HepG2 (cell line): ENCODE measurements around the gene TAT. TPM values are rescaled to one million over a fixed set of nuclear protein-coding genes. Genes with fewer than 3 reads are reported as not detected.

Experiments used
- ARNT ChIP-seq: fragments of 450-650 bp; IDR thresholded peaks from 2 replicates; pipeline ENCODE4 v1.6.1; 2017
- CREM ChIP-seq, 2 experiments: sonication (generic) in 1 of 2; formaldehyde crosslinking in 1 of 2; IDR thresholded peaks; 2 replicates each; pipeline versions ENCODE4 v1.4.0 to v1.6.1; 2016 to 2020; ENCODE audit warnings: antibody characterized with exemption in 1 of 2, mild to moderate bottlenecking in 1 of 2, missing genetic modification reagents in 1 of 2
- ESRRA ChIP-seq: sonication (generic); formaldehyde crosslinking; IDR thresholded peaks from 2 replicates; pipeline ENCODE4 v1.5.1; 2020; ENCODE audit warnings: mild to moderate bottlenecking, low read depth, missing genetic modification reagents
- IRX3 ChIP-seq: sonication (generic); formaldehyde crosslinking; IDR thresholded peaks from 2 replicates; pipeline ENCODE4 v1.8.1; 2023; ENCODE audit warnings: mild to moderate bottlenecking, low read depth, missing genetic modification reagents, borderline replicate concordance
- NFE2L1 ChIP-seq: sonication (generic); formaldehyde crosslinking; IDR thresholded peaks from 2 replicates; pipeline ENCODE4 v1.4.0; 2020; ENCODE audit warnings: missing genetic modification reagents, mild to moderate bottlenecking, borderline replicate concordance
- PPARG ChIP-seq: conservative IDR thresholded peaks from 2 replicates; pipeline ENCODE4 v1.6.1; 2016; ENCODE audit warnings: missing biosample characterization, missing genetic modification reagents
- PTBP1 ChIP-seq: fragments of 200-400 bp; formaldehyde crosslinking; IDR thresholded peaks from 2 replicates; pipeline ENCODE4 v1.6.1; 2018; ENCODE audit warnings: low read length, low read depth; ENCODE audit not compliant: poor library complexity, severe bottlenecking
- SOX13 ChIP-seq, 3 experiments: fragments of 450-650 bp in 1 of 3; sonication (generic) in 1 of 3; formaldehyde crosslinking in 1 of 3; IDR thresholded peaks in 2 of 3; conservative IDR thresholded peaks in 1 of 3; 2 replicates each; pipeline versions ENCODE4 v1.5.0 to v1.6.1; 2016 to 2020; ENCODE audit warnings: antibody characterized with exemption in 1 of 3, mild to moderate bottlenecking in 1 of 3, missing compliant biosample characterization in 1 of 3, missing genetic modification reagents in 1 of 3, moderate library complexity in 1 of 3
- SP140L ChIP-seq: sonication (generic); formaldehyde crosslinking; IDR thresholded peaks from 2 replicates; pipeline ENCODE4 v1.4.0; 2020; ENCODE audit warnings: missing genetic modification reagents, borderline replicate concordance
- SRF ChIP-seq: IDR thresholded peaks from 2 replicates; pipeline ENCODE4 v1.6.1; 2011; ENCODE audit warnings: mild to moderate bottlenecking, low read depth, low read length, moderate library complexity
- ZEB1 ChIP-seq: IDR thresholded peaks from 2 replicates; pipeline ENCODE4 v1.6.1; 2012; ENCODE audit warnings: mild to moderate bottlenecking, low read depth, inconsistent platforms; ENCODE audit not compliant: insufficient replicate concordance
- ZMYM2 ChIP-seq: sonication (generic); formaldehyde crosslinking; IDR thresholded peaks from 2 replicates; pipeline ENCODE4 v1.8.0; 2022; ENCODE audit warnings: mild to moderate bottlenecking, missing genetic modification reagents
- ZNF205 ChIP-seq: IDR thresholded peaks from 2 replicates; pipeline ENCODE4 v1.6.1; 2018; ENCODE audit warnings: missing biosample characterization, missing genetic modification reagents
- ZNF644 ChIP-seq: IDR thresholded peaks from 2 replicates; pipeline ENCODE4 v1.6.1; 2016; ENCODE audit warnings: low read depth
- polyA plus RNA-seq, 8 experiments: library from polyadenylated mRNA; depleted of rRNA in 3 of 8; stranded (reverse) in 7 of 8; unstranded in 1 of 8; fragments of >200 nt; fragmentation: Illumina TruSeq in 4 of 8; extraction: Trizol in 4 of 8; gene quantifications; 2 replicates each; pipeline versions ENCODE4 v1.2.1 to v1.2.3, GENCODE V29; 2011 to 2016; ENCODE audit warnings: low read depth in 4 of 8, missing spikeins in 1 of 8, mixed read lengths in 1 of 8; ENCODE audit not compliant: insufficient read depth in 1 of 8
- total RNA-seq, 5 experiments: library from RNA; depleted of rRNA; stranded (reverse); fragments of >200 nt; fragmentation: Illumina TruSeq; extraction: Trizol; gene quantifications; 2 replicates each; pipeline ENCODE4 v1.2.3, GENCODE V29; 2016; ENCODE audit warnings: low read depth in 1 of 5
- TF ChIP-seq, protein P1 (sequence below): sonication (generic); formaldehyde crosslinking; IDR thresholded peaks from 2 replicates; pipeline ENCODE4 v1.4.0; 2020; ENCODE audit warnings: mild to moderate bottlenecking, missing genetic modification reagents
- TF ChIP-seq, protein P2 (sequence below): sonication (generic); formaldehyde crosslinking; IDR thresholded peaks from 2 replicates; pipeline ENCODE4 v1.4.0; 2020; ENCODE audit warnings: missing genetic modification reagents

Gene TAT
- total and polyA plus RNA-seq, 2 of the 13 experiments (the other 11 are each of a cell fraction or from before 2014, with no cell fraction given), result 1.6 to 5.8 TPM

GRCh38 chr16:71623597-71623996 lies 46.7 kb upstream of the TAT start (continued):
- peak; percentile 28; the same call in 1 of the 2 replicates for TF ChIP-seq ESRRA (CRISPR knock-in tag)
- TF ChIP-seq CREM (IDR thresholded peaks at IDR 0.05), result no peak
- no peak for TF ChIP-seq CREM (CRISPR knock-in tag; IDR thresholded peaks at IDR 0.05)
- TF ChIP-seq ZEB1, result peak; percentile 71
- TF ChIP-seq SP140L (CRISPR knock-in tag), result no peak
- no peak for TF ChIP-seq SRF
- 0 out of 2 replicates have a peak, but pooled peaks have one; percentile 38 for TF ChIP-seq ZNF644 (CRISPR knock-in tag)
- TF ChIP-seq SOX13 (IDR thresholded peaks at IDR 0.05), result no peak
- peak in 1 of 2 experiments; percentile 60; a peak in 2 of 4 replicates for TF ChIP-seq SOX13 (CRISPR knock-in tag; conservative IDR thresholded peaks at IDR 0.05 in 1 of 2, IDR thresholded peaks at IDR 0.05 in 1 of 2)
- no peak for TF ChIP-seq ZNF205 (CRISPR knock-in tag)
- peak; percentile 24; the same call in 1 of the 2 replicates for TF ChIP-seq ZMYM2 (CRISPR knock-in tag)
- TF ChIP-seq, protein P1, sequence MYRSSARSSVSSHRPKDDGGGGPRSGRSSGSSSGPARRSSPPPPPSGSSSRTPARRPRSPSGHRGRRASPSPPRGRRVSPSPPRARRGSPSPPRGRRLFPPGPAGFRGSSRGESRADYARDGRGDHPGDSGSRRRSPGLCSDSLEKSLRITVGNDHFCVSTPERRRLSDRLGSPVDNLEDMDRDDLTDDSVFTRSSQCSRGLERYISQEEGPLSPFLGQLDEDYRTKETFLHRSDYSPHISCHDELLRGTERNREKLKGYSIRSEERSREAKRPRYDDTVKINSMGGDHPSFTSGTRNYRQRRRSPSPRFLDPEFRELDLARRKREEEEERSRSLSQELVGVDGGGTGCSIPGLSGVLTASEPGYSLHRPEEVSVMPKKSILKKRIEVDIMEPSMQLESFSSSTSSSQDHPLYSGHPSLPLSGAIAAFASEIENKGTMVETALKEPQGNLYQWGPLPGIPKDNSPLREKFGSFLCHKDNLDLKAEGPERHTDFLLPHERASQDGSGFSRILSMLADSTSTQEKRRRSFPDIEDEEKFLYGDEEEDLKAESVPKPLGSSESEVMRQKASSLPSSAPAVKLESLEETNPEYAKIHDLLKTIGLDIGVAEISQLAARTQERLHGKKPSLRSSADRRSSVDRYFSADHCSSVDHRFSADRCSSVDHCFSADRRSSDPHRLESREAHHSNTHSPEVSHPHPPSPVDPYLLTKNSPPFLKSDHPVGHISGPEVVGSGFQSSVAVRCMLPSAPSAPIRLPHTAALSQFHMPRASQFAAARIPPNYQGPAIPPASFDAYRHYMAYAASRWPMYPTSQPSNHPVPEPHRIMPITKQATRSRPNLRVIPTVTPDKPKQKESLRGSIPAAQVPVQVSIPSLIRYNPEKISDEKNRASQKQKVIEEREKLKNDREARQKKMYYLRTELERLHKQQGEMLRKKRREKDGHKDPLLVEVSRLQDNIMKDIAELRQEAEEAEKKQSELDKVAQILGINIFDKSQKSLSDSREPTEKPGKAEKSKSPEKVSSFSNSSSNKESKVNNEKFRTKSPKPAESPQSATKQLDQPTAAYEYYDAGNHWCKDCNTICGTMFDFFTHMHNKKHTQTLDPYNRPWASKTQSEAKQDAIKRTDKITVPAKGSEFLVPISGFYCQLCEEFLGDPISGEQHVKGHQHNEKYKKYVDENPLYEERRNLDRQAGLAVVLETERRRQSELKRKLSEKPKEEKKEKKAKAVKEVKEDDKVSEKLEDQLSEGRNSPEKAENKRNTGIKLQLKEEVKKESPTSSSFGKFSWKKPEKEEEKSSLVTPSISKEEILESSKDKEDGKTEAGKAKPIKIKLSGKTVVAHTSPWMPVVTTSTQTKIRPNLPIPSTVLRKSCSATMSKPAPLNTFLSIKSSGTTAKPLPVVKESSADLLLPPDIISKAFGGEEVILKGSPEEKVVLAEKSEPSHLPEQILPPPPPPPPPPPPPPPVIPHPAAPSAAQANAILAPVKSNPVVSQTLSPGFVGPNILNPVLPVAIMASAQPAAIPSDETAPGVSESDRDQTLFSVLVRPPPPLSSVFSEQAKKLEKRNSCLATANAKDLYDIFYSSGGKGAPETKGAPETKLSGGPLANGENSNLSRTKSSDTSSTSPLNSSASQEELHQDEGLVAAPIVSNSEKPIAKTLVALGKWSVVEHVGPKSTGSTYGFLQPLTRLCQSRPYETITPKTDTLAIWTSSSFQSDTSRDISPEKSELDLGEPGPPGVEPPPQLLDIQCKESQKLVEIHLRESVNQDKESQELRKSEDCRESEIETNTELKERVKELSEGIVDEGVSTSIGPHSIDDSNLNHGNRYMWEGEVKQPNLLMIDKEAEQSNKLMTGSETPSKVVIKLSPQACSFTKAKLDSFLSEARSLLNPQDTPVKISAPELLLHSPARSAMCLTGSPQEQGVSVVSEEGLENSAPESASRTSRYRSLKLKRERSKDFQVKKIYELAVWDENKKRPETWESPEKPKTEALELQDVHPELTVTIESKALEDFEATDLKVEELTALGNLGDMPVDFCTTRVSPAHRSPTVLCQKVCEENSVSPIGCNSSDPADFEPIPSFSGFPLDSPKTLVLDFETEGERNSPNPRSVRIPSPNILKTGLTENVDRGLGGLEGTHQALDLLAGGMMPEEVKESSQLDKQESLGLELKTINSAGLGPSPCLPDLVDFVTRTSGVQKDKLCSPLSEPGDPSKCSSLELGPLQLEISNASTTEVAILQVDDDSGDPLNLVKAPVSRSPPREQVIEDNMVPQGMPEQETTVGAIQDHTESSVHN (CRISPR knock-in tag), result no peak
- no peak for TF ChIP-seq NFE2L1 (CRISPR knock-in tag)
- TF ChIP-seq PPARG (CRISPR knock-in tag), result no peak; the same call in 1 of the 2 replicates
- TF ChIP-seq, protein P2, sequence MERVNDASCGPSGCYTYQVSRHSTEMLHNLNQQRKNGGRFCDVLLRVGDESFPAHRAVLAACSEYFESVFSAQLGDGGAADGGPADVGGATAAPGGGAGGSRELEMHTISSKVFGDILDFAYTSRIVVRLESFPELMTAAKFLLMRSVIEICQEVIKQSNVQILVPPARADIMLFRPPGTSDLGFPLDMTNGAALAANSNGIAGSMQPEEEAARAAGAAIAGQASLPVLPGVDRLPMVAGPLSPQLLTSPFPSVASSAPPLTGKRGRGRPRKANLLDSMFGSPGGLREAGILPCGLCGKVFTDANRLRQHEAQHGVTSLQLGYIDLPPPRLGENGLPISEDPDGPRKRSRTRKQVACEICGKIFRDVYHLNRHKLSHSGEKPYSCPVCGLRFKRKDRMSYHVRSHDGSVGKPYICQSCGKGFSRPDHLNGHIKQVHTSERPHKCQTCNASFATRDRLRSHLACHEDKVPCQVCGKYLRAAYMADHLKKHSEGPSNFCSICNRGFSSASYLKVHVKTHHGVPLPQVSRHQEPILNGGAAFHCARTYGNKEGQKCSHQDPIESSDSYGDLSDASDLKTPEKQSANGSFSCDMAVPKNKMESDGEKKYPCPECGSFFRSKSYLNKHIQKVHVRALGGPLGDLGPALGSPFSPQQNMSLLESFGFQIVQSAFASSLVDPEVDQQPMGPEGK (CRISPR knock-in tag), result peak; percentile 27; the same call in 1 of the 2 replicates
- no peak for TF ChIP-seq ARNT
- no peak for TF ChIP-seq IRX3 (CRISPR knock-in tag)
- TF ChIP-seq PTBP1, result no peak
